VCaP (cell line): ENCODE results near the gene MYO7A.

Experiments
- H3K27ac ChIP-seq: fragments of 450-650 bp; 2 replicates; pipeline ENCODE4 v1.5.1; 2017
- TF ChIP-seq, protein P1 (sequence below): fragments of 450-650 bp; conservative IDR thresholded peaks from 2 replicates; pipeline ENCODE4 v1.5.1; 2017; ENCODE audit warnings: mild to moderate bottlenecking, moderate library complexity

MYO7A gene

DNA sequence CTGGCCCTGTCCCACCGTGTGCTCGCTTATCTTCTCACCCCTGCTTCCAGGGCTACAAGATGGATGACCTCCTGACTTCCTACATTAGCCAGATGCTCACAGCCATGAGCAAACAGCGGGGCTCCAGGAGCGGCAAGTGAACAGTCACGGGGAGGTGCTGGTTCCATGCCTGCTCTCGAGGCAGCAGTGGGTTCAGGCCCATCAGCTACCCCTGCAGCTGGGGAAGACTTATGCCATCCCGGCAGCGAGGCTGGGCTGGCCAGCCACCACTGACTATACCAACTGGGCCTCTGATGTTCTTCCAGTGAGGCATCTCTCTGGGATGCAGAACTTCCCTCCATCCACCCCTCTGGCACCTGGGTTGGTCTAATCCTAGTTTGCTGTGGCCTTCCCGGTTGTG lies 86.5 kb downstream of the MYO7A start:
- TF ChIP-seq, protein P1, sequence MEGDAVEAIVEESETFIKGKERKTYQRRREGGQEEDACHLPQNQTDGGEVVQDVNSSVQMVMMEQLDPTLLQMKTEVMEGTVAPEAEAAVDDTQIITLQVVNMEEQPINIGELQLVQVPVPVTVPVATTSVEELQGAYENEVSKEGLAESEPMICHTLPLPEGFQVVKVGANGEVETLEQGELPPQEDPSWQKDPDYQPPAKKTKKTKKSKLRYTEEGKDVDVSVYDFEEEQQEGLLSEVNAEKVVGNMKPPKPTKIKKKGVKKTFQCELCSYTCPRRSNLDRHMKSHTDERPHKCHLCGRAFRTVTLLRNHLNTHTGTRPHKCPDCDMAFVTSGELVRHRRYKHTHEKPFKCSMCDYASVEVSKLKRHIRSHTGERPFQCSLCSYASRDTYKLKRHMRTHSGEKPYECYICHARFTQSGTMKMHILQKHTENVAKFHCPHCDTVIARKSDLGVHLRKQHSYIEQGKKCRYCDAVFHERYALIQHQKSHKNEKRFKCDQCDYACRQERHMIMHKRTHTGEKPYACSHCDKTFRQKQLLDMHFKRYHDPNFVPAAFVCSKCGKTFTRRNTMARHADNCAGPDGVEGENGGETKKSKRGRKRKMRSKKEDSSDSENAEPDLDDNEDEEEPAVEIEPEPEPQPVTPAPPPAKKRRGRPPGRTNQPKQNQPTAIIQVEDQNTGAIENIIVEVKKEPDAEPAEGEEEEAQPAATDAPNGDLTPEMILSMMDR: no peak
- no peak overlapping the region for H3K27ac ChIP-seq

DNA sequence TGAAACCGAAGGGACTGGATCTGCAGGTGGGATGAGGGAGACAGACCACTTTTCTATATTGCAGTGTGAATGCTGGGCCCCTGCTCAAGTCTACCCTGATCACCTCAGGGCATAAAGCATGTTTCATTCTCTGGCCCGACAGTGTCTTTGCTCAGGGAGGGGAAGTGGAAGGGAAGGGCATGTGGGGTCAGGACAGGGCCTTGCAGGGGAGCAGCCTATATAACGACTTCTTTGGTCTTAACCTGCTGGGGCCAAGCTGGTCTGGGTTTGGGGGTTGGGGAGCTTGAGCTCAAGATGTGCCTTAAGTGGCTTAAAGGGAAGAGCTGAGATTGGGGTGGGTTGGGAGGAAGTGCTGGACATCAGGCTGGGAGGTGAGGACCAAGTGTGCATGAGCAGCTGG lies 87.1 kb downstream of the MYO7A start:
- TF ChIP-seq, protein P1: no peak
- H3K27ac ChIP-seq: no peak overlapping the region

DNA sequence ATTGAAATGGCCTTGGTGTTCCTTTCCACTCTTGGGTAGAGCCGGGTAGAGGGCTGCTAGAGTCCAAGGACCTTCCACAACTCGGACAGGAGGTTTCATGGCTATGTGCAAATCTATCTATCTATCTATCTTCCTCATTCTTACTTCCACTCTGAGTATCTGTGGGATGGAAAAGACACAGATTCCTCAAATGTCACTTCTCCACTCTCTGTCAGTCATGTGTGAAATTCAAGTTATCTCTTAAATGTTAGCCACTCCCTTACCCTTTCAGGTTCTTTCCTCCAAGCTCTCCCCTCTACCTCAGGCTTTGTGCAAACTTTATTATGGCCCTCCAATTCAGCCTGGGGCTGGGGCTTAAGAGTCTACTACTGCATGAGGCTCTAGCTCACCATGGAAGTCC lies 89.1 kb downstream of the MYO7A start:
- no peak overlapping the region for H3K27ac ChIP-seq
- TF ChIP-seq, protein P1: no peak

DNA sequence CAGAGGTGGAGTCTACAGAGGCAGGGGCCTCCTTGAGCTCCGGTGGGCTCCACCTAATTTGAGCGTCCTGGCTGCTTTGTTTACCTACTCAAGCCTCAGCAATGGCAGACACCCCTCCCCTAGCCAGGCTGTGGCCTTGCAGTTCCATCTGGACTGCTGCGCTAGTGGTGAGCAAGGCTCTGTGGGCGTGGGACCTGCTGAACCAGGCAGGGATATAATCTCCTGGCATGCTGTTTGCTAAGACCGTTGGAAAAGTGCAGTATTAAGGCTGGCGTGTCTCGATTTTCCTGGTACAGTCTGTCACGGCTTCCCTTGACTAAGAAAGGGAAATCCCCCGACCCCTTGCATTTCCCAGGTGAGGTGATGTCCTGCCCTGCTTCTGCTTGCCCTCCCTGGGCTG lies 95.8 kb downstream of the MYO7A start:
- no peak overlapping the region for H3K27ac ChIP-seq
- TF ChIP-seq, protein P1: no peak

DNA sequence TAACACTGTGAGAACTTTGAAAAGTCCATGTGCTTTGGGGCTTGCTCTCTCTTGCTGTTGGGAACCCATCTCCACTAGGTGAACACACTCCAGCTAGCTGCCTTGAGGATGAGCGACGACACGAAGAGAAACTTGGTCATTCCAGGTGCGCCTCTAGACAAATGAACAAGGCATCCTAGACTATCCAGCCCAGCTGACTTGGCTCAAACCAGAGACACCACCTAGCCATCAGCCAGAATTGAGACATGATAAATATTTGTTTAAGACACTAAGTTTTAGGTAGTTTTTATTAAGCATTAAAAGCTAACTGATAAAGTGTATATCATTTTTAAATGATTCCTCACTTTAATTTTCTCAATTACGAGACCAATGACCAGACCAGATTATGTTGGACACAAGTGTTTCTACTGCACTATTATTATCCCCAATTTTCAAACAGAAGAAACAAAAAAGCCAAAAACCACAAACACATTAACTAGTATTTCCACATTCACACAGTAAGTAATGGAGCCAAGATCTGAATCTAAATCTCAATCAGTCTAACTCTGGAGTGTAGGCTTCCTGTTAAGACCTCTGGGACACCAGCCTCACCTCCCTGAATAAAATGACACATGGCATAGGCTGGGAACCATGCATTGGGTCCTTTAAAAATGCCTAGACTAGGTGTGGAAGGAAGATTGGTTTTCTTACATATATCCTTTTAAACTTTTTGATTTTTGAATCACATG lies 103.0 kb downstream of the MYO7A start:
- no peak overlapping the region for H3K27ac ChIP-seq
- TF ChIP-seq, protein P1: no peak

DNA sequence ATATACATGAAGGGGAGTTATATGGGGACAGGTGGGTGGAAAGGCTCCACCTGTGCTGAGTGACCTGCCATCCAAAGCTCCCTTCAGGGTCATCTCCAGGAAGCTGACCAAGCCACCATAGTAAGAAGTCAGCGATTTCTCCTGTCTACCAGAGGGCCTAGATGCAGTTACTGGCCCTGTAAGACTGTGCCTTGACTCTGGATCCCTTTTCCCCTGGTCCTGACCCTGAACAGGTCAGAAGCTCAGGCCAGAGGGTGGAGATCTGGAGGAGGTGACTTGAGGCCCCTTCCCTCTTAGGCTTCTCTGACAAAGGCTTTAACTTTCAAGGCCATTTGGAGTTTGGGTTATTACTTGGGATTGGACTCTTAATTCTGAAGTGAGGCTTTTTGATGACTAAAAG lies 103.8 kb downstream of the MYO7A start:
- TF ChIP-seq, protein P1: no peak
- no peak overlapping the region for H3K27ac ChIP-seq

DNA sequence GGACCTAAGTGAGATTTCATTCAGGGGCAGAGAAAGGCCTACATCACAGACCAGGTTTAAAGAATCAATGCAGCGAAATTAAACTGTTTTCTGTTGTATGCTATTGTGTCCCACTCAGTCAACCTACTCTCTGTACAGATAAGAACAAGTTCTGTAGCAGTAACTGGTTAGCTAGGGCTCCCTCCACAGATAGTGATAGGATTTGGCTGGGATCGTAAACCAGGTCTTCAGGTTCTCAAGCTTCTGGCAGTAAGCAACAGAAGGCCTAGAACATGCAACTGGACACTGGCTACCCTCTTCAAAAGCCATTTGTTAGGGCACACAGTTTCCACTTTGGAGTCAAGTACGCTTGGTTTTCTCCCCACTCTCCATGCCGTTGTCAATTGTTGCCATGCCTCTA lies 104.2 kb downstream of the MYO7A start:
- TF ChIP-seq, protein P1: no peak

More for the DNA sequence above, 104.2 kb downstream of the MYO7A start:
- no peak overlapping the region for H3K27ac ChIP-seq
